HFF-Myc (cell line): ENCODE data around the gene DIRAS2.

Experiments
- DNase-seq: peaks from one replicate; pipeline ENCODE4 v3.0.0-alpha.2; 2011; ENCODE audit warnings: low read depth; ENCODE audit errors: extremely low read depth
- H3K4me3 ChIP-seq: replicated peaks from 2 replicates; pipeline ENCODE4 v1.5.1; 2011; ENCODE audit warnings: low read depth, mild to moderate bottlenecking, control low read depth, low read length
- TF ChIP-seq, protein P1 (sequence below): IDR thresholded peaks from 2 replicates; pipeline ENCODE4 v1.5.1; 2012; ENCODE audit warnings: mild to moderate bottlenecking, low read depth, low read length, control low read depth; ENCODE audit errors: missing control alignments

Gene DIRAS2

DNA sequence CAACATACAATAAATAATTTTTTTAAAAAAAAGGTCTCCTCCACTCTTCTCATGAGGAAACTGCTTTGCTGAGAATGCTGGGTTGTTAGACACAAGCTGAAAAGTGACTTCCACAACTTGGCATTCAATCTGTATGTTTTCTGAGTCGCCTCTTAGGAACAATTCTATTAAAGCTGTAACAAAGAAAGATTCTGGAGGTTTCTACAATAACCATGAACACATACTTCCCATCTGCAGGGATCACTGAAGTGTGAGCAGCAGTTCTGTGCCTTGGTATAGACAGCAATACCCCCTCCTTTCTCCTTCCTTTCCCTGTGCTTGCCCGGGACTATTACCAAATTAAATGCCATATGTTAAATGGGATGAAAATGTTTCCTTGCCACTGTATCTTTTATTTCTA, 1.5 kb downstream of the DIRAS2 start:
- TF ChIP-seq, protein P1, sequence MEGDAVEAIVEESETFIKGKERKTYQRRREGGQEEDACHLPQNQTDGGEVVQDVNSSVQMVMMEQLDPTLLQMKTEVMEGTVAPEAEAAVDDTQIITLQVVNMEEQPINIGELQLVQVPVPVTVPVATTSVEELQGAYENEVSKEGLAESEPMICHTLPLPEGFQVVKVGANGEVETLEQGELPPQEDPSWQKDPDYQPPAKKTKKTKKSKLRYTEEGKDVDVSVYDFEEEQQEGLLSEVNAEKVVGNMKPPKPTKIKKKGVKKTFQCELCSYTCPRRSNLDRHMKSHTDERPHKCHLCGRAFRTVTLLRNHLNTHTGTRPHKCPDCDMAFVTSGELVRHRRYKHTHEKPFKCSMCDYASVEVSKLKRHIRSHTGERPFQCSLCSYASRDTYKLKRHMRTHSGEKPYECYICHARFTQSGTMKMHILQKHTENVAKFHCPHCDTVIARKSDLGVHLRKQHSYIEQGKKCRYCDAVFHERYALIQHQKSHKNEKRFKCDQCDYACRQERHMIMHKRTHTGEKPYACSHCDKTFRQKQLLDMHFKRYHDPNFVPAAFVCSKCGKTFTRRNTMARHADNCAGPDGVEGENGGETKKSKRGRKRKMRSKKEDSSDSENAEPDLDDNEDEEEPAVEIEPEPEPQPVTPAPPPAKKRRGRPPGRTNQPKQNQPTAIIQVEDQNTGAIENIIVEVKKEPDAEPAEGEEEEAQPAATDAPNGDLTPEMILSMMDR = no peak
- DNase-seq = no peak
- H3K4me3 ChIP-seq = no peak overlapping the region

DNA sequence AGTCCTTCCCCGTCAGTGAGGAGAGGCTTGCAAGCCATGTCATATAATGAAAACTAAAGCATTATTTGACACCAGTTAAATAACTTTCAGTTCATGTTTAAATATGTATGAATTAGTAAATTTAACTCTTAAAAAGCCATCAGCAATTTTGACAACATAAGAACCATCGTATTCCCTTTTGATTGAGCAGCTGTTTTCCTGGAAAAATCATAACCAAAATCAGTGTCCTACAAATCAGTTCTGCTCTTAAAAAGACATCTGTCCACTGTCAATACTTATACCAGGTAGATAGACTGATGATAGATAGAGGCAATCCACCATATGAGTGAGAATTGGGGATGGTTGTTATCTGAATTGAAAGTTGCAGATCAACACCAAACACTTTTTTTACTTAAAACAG, 2.3 kb downstream of the DIRAS2 start:
- TF ChIP-seq, protein P1 = no peak
- no peak for DNase-seq
- H3K4me3 ChIP-seq = no peak overlapping the region

DNA sequence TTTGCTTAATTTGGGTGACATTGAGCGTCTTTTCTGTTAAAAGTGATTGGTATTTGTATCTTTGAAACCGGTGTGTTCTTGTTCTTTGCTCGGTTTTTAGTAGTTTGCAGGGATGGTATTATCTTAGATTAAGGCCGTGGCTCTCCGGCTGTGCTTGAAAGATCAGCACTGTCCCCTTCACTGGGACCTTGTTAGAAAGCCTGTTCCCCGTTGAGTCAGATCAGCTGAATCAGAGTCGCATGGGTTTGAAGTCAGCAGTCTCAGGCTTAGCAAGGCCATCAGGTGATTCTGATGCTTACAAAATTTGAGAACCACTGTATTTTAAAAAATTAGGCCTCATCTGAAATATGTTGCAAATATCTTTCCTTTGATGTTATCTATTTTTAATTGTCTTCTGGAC, 5.0 kb downstream of the DIRAS2 start:
- TF ChIP-seq, protein P1 = no peak
- H3K4me3 ChIP-seq = no peak overlapping the region
- DNase-seq = no peak

DNA sequence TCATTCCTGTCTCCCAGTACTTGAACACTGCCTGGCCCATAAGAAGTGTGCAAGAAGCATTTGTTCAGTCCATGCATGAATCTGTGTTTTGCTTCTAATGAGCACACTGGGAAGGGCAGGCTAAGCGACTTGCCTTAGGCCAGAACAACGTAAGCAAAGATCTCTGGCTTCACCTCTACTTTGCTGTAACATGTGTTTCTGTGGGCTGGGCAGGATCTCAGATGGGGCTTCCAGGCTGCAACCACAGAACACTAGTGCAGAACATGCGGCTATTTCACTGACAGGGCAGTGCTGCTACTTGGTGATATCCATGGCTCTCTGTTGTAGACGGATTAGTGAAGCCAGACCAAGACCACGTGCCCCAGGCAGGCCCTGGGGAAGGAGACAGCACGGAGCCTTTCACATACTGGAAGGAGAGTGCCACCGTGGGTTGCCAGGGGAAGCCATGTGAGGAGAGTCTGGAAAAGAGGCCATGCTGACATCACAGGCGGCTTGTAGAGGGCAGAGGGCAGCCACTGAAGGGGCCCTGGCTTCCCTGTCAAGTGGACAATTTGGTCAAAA, 9.9 kb downstream of the DIRAS2 start:
- no peak overlapping the region for H3K4me3 ChIP-seq
- TF ChIP-seq, protein P1 = no peak
- DNase-seq = no peak

DNA sequence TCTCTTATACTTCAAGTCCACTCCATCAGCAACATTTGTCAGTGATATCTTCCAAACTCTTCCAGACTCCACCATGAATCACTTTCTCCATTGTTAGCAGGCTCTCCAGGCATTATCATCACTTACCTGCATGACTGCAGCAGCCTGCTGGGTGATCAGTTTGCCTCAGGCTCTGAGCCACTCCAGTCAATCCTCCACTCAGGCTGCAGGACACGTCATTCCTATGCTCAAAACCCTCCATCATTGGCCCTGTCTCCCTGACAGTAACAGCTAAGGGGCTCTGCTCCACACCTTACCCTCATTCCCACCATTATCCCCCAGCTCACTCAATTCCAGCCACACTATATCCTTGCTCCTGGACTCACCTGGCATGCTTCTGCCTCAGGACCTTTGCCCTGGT, 10.7 kb downstream of the DIRAS2 start:
- no peak for DNase-seq
- TF ChIP-seq, protein P1 = no peak
- no peak overlapping the region for H3K4me3 ChIP-seq

DNA sequence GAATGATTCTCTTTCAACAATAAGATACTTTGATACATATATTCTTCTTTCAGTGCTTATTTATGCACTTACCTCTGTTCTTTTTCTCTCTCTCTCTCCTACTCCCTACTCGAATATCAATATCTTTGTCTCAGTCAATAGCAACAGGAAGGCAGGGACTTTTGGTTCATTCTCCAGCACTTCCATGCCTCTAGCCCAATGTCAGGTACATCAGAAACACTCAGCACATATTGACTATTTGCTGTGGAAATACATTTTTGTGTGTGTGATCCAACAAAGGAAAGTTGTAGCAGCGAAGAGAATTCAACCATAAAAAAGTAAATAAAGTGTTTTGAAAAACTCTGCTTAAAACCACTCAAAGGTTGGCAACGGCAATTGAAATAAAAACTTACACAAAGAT, 12.6 kb downstream of the DIRAS2 start:
- TF ChIP-seq, protein P1 = no peak
- no peak for DNase-seq
- H3K4me3 ChIP-seq = no peak overlapping the region

DNA sequence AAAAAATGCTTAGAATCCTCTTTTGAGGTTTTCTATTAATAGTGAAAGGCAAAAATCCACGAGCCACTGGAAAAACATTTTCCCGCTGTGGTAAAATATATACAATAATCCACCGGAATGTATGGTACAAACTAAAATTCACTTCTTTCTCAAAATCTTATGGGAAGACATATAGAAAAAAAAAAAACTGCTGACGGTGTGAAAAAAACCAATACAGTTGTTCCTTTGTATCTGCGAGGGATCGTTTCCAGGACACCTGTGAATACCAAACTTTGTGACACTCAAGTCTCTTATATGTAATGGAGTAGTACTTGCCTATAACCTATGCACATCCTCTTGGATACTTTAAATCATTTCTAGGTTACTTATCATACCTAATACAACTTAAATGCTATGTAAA, 13.3 kb downstream of the DIRAS2 start:
- no peak overlapping the region for H3K4me3 ChIP-seq
- no peak for DNase-seq
- TF ChIP-seq, protein P1 = no peak
